Parathyroid adenoma (tissue), 2 donors: ENCODE measurements around the gene RANBP9.

Source experiments
- H2AFZ ChIP-seq: fragments of 300-600 bp; sonication (generic); one replicate; pipeline ENCODE4 v1.7.0; 2017; ENCODE audit warnings: antibody characterized with exemption, mild to moderate bottlenecking
- H3K27ac ChIP-seq: fragments of 300-600 bp; sonication (generic); one replicate; pipeline ENCODE4 v1.7.0; 2017
- H3K27me3 ChIP-seq: fragments of 300-600 bp; sonication (generic); one replicate; pipeline ENCODE4 v1.7.0; 2017; ENCODE audit warnings: low read length; ENCODE audit not compliant: control insufficient read depth, insufficient read depth
- H3K36me3 ChIP-seq: fragments of 300-600 bp; sonication (generic); one replicate; pipeline ENCODE4 v1.7.0; 2017; ENCODE audit warnings: low read length; ENCODE audit not compliant: control insufficient read depth, insufficient read depth
- H3K4me1 ChIP-seq: fragments of 300-600 bp; sonication (generic); one replicate; pipeline ENCODE4 v1.7.0; 2017; ENCODE audit warnings: control low read depth
- H3K4me2 ChIP-seq: fragments of 300-600 bp; sonication (generic); one replicate; pipeline ENCODE4 v1.7.0; 2017; ENCODE audit warnings: low read length
- H3K4me3 ChIP-seq: fragments of 300-600 bp; sonication (generic); one replicate; pipeline ENCODE4 v1.7.0; 2017; ENCODE audit warnings: low read depth, low read length
- H3K79me2 ChIP-seq: fragments of 300-600 bp; sonication (generic); one replicate; pipeline ENCODE4 v1.7.0; 2017; ENCODE audit warnings: control low read depth
- H3K9ac ChIP-seq: fragments of 300-600 bp; sonication (generic); one replicate; pipeline ENCODE4 v1.7.0; 2017; ENCODE audit warnings: mild to moderate bottlenecking
- H3K9me3 ChIP-seq: fragments of 300-600 bp; sonication (generic); one replicate; pipeline ENCODE4 v1.7.0; 2017; ENCODE audit warnings: low read length; ENCODE audit not compliant: control insufficient read depth
- TF ChIP-seq, protein P1 (sequence below): fragments of 300-600 bp; sonication (generic); IDR thresholded peaks from one replicate; pipeline ENCODE4 v1.7.0; 2017; ENCODE audit warnings: antibody characterized with exemption, mild to moderate bottlenecking
- donor health status: primary hyperparathyroidism.

The RANBP9 gene

DNA sequence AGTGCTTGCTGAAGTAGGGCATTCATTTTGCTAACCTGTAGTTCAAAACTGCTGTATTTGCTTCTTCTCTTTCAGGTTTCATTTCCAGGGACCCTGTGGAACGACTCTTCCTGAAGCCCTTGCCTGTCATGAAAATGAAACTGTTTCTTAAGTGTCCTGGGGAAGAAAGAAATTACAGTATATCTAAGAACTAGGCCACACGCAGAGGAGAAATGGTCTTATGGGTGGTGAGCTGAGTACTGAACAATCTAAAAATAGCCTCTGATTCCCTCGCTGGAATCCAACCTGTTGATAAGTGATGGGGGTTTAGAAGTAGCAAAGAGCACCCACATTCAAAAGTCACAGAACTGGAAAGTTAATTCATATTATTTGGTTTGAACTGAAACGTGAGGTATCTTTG, 99.9 kb downstream of the RANBP9 start:
- Histone ChIP-seq H3K4me1 (no peaks in the 10 kb centered on the region), H3K27me3 (no peaks in the 10 kb centered on the region), H2AFZ (no peak overlapping the region), H3K36me3 (no peaks in the 10 kb centered on the region), H3K4me2 (no peak overlapping the region), H3K79me2 (no peaks in the 10 kb centered on the region), H3K9me3 (no peaks in the 10 kb centered on the region), H3K27ac (no peak overlapping the region), H3K4me3 (no peak overlapping the region), H3K9ac (no peak overlapping the region)
- TF ChIP-seq, protein P1, sequence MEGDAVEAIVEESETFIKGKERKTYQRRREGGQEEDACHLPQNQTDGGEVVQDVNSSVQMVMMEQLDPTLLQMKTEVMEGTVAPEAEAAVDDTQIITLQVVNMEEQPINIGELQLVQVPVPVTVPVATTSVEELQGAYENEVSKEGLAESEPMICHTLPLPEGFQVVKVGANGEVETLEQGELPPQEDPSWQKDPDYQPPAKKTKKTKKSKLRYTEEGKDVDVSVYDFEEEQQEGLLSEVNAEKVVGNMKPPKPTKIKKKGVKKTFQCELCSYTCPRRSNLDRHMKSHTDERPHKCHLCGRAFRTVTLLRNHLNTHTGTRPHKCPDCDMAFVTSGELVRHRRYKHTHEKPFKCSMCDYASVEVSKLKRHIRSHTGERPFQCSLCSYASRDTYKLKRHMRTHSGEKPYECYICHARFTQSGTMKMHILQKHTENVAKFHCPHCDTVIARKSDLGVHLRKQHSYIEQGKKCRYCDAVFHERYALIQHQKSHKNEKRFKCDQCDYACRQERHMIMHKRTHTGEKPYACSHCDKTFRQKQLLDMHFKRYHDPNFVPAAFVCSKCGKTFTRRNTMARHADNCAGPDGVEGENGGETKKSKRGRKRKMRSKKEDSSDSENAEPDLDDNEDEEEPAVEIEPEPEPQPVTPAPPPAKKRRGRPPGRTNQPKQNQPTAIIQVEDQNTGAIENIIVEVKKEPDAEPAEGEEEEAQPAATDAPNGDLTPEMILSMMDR: no peak

DNA sequence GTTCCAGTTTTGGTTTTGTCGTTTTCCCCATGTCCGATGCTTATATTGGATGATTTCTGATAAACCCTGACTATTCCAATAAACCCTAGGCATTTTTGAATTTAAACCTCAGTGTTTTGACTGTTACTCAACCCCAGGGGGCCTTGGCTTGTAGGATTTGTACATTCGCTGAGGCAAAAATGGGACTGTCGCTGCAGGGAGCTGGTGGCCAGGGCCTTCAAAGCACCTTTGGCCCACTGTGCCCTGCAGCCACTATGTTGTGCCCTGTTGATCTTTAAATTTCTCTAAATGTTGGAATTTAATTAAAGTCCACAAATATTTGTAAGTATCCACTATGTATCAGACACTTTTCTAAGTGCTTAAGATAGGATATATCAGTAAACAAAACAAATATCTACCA, 106.0 kb downstream of the RANBP9 start:
- H3K27ac ChIP-seq: no peak overlapping the region

DNA sequence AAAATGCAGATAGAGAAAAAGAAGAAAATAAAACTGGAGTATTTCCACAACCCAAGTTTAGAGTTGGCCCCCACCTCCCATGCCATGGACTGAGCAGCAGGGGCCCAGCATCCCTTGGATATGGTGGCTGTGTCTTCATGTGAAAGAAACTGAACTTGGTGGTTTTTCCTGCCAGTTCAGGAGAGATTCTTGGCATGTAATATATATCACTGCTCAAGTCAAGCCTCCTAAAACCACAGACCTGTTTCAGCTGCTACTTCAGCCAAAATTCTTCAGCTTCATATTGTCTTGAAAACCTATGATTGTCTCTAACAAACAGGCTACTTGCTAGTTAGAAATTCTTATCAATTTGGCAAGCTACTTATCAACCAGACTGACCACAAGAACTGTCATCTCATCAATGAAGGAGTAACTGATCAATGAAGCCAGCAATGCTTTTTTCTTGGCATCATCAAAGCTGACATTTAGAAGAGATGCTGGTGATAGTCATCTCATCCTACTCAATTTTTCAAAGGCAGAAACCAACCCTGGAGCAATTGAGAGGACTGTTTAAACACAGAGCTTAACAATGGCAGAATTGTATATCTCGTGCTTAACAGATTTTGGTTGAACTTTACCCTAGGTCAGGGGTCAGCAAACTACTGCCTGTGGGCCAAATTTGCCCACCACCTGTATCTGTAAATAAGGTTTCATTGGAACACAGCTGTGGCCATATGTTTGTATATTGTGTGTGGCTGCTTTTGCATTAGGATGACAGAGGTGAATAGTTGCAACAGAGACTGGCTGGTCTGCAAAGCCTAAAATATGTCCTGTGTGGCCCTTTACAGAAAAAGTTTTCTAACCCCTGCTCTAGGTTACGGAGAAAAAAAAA, 106.9 kb downstream of the RANBP9 start:
- H3K9ac ChIP-seq: no peak overlapping the region
- H3K79me2 ChIP-seq: no peaks in the 10 kb centered on the region
- no peaks in the 10 kb centered on the region for H3K36me3 ChIP-seq
- no peak overlapping the region for H3K4me2 ChIP-seq
- no peaks in the 10 kb centered on the region for H3K4me1 ChIP-seq
- no peak overlapping the region for H2AFZ ChIP-seq
- no peak overlapping the region for H3K4me3 ChIP-seq
- TF ChIP-seq, protein P1: no peak
- H3K27me3 ChIP-seq: no peaks in the 10 kb centered on the region
- H3K27ac ChIP-seq: no peak overlapping the region
- no peaks in the 10 kb centered on the region for H3K9me3 ChIP-seq

More for the DNA sequence above, 106.0 kb downstream of the RANBP9 start:
- Histone ChIP-seq H3K79me2 (no peaks in the 10 kb centered on the region), H3K9ac (no peak overlapping the region), H3K27me3 (no peaks in the 10 kb centered on the region), H2AFZ (no peak overlapping the region), H3K36me3 (no peaks in the 10 kb centered on the region), H3K4me1 (no peaks in the 10 kb centered on the region), H3K9me3 (no peaks in the 10 kb centered on the region), H3K4me3 (no peak overlapping the region), H3K4me2 (no peak overlapping the region)
- TF ChIP-seq, protein P1: no peak

DNA sequence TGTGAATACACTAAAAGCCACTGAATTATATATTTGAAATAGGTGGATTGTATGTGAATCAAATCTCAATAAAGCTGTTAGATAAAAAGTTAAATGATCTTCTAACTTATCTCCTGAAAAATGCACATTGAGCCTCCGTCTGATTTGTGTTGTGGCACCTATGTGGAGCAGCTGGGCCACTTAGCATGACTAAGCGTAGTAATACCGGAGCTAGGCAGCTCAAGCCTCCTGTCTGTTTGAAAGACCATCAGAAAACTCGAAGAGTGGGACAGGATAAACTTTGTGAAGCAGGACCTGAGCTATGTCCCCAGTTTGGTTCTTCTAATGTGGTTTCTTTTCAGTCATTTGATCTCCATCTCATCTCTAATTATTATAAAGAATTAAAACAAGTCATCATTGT, 107.5 kb downstream of the RANBP9 start:
- Histone ChIP-seq H3K79me2 (no peaks in the 10 kb centered on the region), H3K27ac (no peak overlapping the region), H2AFZ (no peak overlapping the region), H3K4me3 (no peak overlapping the region), H3K27me3 (no peaks in the 10 kb centered on the region), H3K36me3 (no peaks in the 10 kb centered on the region), H3K4me2 (no peak overlapping the region), H3K4me1 (no peaks in the 10 kb centered on the region), H3K9me3 (no peaks in the 10 kb centered on the region), H3K9ac (no peak overlapping the region)
- TF ChIP-seq, protein P1: no peak

DNA sequence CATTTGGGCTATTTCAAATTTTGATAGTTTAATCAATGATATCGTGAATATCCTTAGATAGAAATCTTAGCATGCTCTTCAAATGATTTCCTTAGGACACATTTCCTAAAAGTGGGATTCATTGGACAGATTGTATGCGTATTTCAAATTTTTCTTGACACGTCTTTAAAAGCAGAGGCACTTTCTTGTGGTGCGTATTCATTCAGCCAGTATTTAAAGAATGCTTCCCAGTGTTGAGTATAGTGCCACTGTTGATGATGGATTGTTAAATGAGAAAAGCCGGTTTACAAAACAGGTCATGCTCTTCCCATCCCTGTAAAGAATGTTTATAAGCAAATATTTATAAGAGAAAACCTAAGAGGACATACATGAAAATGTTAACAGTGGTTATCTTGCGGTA, 111.6 kb downstream of the RANBP9 start:
- Histone ChIP-seq H3K27ac (no peak overlapping the region), H3K9me3 (no peaks in the 10 kb centered on the region), H3K4me2 (no peak overlapping the region), H3K4me3 (no peak overlapping the region), H3K36me3 (no peaks in the 10 kb centered on the region), H3K4me1 (no peaks in the 10 kb centered on the region), H3K9ac (no peak overlapping the region), H3K79me2 (no peaks in the 10 kb centered on the region), H3K27me3 (no peaks in the 10 kb centered on the region), H2AFZ (no peak overlapping the region)
- TF ChIP-seq, protein P1: no peak
